GM15510 (cell line): ENCODE results near the gene KLHL35.

Experiments
- POLR2A ChIP-seq: IDR thresholded peaks from 3 replicates; pipeline ENCODE4 v1.6.1; 2011; ENCODE audit warnings: borderline replicate concordance; ENCODE audit not compliant: insufficient read length; ENCODE audit errors: extremely low read depth

KLHL35 gene

DNA sequence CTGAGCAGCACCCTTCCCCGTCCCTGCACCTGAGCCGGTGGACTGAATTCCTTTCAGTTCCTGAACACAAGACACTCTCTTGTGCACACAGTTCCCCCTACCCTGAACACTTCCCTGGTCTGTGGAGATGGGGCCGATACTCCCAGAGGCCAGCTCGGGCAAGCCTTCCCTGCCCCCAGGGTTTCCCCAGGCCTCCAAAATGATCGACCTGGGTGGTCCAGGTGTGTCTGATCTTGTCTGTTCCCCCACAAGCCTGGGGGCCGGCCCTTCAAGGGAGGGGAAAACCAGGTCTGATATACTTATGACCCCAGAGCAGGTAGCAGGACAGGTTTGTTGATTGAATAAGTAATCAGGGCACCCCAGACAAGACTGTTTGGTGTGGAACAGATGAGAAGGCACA lies 40.7 kb upstream of the KLHL35 start:
- TF ChIP-seq POLR2A = no peak

DNA sequence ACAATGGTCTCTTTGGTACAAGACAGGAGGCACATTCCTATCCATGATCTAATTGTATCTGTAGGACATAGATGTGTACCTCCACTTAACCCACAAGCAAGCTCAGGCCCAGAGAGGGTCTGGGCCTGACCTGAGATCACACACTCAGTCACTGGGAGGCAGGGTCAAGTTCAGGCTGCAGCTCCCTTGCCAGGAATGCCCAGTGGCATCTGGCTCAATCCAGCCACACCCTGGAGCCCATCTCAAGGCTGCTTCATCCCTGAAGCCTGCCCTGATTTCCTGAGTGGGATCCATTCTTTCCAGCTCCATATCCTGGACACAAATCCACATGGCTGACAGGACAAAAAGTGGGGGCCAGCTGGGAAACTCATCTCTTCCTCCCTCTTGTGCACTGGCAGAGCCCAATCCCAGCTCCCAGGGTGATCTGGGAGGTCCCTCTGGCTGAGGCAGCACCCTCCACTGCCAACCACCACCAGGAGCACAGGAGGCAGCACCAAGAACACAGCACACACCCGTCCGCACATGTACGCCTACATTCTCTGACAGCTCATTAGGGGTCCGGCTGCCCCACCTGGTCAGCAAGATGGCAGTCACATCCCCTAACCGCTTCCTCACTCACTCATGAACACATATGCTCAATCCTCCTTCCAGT lies 39.2 kb upstream of the KLHL35 start:
- no peak for TF ChIP-seq POLR2A

DNA sequence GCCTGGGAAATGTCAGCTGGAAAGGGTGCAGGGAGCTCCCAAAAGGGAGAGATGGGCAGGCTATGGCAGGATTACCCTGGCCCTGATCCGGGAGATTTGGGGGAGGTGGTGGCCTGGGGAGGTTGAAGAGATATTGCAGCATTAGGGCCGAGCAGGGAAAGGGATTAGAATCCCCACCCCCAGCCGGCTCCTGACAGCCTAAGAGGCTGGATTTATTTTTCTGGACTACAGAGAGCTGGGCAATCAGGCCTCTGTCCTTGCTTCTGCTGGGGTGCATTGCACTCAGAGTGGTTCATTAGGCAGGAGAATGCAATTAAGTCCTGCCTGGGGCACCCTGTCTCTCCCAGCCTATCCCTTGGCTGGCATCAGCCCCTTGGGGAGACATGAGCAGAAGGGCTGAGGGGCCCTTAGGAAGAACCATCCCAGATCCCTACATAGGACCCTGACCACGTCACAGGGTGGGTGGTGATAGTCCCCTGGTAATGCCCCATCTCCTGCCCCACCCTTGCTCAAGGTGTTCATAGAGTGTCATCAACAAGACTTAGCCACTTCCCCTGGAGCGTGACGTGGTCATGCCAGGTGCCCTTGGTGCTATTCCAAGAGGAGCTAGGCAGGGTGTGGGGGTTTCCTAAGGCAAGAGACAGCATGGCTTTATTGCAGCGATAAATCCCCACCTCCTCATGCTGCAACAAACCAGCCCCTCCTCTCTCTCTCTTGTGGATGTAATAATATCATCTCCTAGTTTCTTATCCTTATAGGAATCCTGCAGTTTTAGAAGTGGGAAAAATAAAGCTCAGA lies 38.4 kb upstream of the KLHL35 start:
- TF ChIP-seq POLR2A = no peak

DNA sequence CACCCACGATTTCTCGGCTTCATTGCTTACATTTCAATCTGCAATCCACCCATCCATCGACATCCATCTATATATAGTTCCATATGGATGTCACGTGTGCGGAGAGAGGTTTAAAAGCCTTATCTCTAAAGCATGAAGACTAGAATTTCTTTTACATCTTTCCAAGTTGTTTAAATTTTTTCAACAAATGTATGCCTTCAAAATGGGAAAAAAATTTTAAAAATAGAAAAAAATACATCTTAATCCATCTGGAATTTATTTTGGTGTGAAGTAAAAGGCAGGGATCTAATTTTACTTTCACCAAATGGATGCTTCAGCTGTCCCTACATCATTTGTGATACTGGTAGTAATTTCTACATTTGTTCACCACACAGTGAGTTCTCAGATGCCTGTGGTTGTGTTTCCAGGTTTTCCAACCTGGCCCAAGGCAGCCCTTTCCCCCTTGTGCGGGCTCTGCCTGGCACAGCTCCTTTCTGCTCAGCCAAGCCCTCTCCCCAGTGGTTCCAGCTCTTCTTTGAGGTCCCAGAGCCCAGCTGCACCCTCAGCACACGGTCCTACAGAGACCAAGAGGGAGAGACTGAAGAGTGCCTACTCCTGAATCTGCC lies 37.6 kb upstream of the KLHL35 start:
- no peak for TF ChIP-seq POLR2A

DNA sequence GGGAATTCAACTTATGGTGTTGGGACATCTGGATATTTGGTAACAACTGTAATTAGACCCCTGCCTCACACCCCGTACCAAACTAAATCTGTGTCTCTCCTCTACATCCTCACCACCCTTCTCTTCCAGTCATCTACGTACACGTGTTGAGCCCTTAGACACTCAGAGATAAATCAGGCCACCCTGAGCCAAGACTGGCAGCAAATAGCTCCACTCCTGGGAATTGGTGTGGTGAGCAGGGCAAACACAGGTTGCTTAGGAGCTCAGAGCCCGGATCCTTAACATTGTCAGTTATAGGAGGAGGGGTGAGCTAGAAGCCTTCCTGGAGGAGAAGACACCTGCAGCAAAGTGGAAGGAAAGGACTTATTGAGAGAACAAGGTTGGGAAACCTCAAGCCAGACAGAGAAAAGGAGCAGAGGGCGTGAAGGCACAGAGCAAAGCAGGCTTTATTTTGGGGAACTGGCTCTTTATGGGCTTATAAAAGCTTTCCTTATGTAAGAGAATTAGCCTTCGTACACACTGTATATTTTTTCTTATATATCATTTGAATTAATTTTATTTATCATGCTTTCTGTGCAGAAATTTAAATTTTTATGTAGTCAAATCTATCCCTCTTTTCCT lies 36.9 kb upstream of the KLHL35 start:
- TF ChIP-seq POLR2A = no peak

DNA sequence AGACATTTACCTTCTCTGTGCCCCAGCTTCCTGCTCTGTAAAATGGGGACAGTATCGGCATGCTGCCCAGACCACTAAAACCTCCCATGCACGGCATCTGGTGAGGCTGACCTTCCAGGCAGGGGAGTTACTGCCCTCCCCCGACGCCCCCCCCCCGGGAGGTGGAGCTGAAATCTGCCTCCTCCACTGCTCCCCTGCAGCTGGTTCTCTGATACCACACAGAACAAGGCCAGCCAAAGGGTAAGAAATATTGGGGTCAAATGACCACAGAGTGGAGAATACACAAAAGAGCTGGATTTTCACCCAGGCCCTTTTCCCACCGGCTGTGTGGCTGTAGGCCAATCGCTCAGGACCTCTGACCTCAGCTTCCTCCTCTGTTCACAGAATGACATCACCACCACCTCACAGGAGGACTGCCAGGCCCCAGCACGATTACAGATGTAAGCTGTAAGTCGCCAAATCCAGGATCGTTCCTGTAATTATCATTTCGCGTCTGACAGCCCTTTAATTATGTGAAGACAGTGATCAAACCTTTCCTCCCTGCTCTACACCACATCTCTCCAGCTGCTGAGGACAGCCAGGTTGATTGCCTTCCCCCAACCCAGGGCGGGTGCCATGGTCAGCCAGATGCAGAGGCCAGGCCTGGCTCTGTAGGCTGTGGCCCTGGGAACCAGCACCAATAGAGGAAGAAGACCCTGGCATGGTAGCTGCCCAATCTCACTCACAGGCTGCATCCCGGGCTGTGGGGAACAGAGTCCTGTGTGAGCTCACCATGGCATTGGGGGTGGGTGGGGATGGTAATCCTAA lies 35.7 kb upstream of the KLHL35 start:
- no peak for TF ChIP-seq POLR2A

DNA sequence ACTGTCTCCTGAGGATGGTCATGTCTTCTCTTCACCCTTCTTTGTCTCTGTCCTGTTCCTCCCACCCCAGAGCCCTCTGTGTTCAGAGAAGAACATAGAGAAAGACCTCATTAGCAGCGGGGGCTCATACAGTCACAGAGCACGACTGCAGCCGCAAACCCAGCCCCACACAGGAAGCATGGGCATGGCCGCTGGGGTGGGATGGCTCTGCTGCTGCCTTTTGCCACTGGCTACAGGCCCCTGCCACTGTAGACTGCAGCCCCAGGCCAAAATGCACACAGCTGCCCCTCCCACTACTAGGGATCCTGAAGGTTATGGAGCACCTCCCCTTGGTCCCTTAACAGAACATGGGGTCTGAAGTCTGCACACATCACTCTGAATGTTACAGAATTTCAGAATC lies 34.9 kb upstream of the KLHL35 start:
- no peak for TF ChIP-seq POLR2A

DNA sequence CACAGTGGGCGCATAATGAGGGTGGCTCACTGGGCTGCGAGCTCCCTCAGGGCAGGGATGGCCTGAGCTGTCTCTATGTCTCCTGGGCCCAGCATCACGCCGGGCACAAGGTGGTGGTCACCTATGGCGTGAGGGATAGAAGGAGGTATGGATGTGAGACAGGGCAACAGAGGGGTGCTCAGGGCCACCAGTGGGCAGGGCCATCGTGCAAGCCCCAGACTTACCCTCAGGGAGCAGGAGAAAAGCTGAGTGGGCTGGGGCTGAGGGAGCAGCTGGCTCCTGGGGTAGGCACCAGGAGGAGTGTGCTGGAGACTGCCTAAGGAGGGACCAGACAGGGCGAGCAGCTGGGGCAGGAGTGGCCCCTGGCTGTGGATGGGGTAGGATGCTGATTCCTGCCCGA lies 34.3 kb upstream of the KLHL35 start:
- TF ChIP-seq POLR2A = no peak

DNA sequence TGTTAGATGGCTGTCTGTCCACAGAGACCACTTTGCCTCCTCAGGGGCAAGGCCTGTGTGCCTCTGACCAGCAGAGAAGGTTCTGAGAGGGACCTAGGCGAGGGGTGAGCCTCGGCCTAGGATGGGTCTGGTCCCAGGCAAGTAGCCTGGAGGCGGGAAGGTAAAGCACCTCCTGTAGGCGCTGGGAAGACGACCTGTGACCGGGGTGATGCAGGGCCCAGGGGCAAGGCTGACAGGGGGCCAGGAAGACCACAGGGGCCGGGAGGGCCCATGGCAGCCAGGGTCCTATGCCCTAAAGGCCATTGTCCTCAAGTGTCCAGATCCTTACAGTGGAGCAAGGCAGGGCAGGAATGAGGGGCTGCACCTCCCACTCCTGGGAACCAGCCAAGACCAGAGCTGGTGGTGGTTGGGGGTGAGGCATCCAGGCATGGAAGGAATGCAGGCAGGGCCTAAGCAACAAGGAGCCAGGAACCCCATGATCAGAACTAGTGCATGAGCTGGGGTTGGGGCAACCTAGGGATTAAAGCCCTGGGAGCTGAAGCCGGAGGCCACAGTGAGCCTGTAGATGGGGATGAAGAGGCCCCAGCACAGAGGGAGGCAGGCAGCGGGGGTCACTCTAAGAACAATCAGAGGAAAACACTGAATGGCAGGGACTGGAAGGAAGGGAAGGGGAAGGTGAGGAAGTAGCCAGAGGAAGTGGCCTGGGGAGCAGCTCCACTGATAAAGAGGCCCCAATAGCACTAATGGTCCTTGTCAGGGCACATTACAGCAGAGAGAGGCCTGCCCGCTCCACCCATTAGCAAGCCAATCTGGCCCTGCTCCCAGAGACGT lies 32.9 kb upstream of the KLHL35 start:
- TF ChIP-seq POLR2A = no peak

DNA sequence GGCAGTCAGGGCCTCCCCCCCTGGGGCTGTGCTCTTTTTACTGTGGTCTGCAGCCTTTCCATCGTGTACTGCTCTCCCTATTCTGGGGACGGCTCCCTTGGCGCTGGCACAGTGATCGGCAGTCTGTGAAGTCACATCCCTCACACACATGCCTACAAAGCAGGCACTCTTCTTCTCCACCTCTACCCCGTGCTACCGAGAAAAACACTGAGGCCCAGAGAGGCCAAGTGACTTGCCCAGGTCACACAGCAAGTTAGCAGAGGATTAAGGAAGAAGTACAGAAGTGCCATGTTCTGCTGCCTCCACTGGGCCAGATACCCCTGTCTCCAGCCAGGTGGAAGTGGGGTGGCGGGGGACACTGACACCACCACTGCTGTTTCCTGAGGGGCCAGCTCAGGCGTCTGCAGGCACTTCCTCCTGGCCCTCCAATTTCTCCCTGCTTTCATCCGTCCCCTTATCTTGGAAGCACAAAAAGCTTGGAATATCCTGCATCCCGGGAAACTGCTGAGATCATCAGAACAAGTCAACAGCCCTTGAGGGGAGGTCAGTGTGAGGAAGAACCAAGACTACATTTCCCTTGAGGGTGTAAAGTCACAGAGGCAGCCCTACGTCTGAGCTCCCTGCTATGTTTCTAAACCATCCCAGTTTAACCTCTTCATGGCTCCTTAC lies 30.2 kb upstream of the KLHL35 start:
- TF ChIP-seq POLR2A = no peak

DNA sequence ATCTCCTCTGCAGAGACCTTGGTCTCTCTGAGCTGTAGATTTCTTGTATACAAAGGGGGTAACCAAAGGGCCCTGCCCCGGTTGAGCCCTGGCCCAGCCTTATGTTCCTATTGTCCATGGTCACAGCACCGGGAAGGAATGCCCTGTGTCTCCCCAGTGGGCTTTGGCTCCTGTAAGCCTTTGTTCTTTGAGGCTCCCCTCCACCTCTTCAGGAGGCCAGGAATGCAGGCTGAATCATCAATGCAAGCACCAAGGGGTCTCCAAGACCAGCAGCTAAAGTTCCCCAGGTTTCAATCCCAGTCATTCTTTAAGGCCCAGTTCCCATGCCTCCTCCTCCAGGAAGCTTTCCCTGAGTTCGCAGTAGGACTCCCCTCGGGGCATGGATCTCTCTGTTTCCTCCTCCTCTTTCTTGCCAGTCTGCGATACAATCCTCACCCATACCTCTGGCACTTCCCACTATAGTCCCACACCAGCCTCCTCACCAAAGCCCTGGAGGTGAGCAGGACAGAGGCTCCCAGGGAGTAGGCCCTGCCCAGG lies 29.2 kb upstream of the KLHL35 start:
- TF ChIP-seq POLR2A = no peak

DNA sequence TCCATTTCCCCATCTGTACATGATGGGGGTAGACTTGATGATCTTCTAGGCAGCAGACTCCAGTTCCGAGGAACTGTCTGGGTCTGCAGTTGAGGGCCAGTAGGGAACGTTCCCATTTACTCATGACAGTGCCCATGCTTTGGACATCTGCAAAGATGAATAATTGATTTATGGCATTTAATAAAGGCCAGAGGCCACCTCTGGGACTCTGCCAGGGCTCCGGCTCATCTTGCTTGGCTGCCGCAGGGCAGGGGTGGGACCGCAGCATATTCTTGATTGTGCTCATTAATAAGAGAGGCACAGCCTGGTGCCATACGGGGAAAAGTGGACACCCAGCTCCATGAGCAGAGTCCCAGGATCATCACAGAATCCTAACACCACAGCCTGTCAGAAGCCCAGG lies 28.1 kb upstream of the KLHL35 start:
- TF ChIP-seq POLR2A = no peak

DNA sequence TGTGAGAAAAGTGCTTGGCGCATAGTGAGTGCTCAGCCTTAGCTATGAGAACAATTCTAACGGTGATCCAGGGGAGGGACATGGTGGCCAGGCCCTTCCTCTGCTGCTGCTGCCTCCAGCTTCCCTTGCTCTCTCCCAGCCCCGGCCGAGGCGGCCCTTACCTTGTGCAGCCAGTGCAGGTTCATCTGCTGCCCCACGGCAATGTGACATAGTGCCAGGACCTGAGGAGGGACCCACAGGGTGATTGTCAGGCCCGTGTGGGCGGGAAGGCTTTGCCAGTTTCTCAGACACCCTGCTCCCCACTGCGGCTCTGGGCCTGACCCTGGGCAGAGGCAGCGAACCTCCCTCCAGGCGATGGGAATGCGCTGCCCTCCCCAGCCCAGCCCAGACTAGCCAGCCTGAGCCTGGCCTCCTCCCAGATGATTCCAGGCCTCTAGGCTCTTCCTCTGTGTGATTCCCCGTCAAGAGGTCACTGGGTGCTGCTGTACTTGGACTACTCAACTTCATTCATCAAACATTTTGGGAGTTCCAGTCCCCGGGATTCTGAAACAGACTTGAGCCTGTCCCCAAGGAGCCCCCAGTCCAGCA lies 23.7 kb upstream of the KLHL35 start:
- TF ChIP-seq POLR2A = no peak
